Fibroblast of gingiva (primary cell): ENCODE data around the gene KNDC1.

Experiments used
- DNase-seq: peaks from one replicate; pipeline ENCODE4 v3.0.0-alpha.2; 2011; ENCODE audit warnings: low read depth

KNDC1 gene

DNA sequence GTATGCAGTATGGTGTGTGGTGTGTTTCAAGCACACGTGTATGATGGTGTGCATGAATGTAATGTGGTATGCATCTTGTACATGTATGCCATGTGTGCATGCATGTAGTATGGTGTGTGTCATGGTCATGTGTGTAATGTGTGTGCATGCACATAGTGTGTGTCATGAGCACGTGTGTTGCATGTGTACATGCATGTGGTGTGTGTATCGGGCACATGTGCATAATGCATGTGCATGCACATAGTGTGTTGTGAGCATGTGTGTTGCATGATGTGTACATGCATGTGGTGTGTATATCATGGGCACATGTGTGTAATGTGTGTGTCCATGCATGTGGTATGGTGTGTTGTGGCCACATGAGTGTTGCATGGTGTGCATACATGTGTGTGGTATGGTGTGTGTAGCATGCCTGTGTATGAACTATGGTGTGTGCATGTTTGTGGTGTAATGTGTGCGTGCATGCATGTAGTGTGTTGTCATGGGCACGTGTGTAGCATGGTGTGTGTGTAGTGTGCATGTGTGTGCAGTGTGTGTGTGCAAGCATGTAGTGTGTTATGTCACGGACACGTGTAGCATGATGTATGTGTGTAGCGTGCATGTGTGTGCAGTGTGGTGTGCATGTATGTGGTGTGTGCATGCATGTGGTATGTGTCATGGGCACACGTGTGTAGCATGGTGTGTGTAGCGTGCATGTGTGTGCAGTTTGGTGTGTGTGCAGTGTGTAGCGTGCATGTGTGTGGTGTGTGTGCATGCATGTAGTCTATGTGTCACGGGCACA lies 17.6 kb downstream of the KNDC1 start:
- DNase-seq = no peak

- DNase-seq = no peak
Measured at GRCh38 chr10:133178357-133179127, 18.5 kb downstream of the KNDC1 start.

DNA sequence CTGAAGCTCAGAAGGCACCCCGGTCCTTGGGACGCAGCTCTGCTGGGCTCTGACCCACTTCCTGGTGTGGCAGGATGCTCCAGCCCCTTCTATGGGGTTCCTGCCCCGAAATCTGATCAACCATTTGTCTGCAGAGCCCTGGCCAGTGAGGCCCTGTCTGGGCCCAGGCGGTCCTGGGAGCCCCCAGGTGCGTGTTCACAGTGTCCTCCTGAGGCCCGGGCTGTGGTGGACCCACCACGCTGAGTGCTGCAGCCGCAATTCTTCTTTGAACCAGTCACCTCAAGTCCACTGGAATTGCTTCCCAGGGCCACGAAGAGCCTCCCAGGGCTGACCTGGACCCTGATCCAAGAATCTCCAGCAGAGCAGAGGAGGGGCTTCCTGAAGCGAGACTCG lies 19.1 kb downstream of the KNDC1 start:
- no peak for DNase-seq

DNA sequence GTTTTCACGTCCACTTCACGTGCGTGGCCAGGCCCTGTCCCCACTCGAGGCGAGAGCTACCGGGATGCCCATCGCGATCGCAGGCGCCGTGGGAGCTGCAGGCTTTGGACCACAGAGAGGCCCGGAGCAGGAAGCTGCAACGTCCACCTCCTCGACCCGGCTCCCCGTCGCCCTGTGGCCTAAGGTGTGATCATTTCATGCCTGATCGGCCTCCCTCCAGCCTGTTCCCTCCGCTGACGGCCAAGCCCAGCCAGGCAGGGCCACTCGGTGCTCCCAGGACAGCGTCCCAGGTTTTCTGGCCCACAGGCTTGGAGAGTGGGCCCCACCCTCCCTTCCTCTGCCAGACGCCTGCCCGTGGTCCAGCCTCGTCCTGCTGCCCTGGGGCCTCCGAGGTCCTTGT lies 19.6 kb downstream of the KNDC1 start:
- DNase-seq = no peak

DNA sequence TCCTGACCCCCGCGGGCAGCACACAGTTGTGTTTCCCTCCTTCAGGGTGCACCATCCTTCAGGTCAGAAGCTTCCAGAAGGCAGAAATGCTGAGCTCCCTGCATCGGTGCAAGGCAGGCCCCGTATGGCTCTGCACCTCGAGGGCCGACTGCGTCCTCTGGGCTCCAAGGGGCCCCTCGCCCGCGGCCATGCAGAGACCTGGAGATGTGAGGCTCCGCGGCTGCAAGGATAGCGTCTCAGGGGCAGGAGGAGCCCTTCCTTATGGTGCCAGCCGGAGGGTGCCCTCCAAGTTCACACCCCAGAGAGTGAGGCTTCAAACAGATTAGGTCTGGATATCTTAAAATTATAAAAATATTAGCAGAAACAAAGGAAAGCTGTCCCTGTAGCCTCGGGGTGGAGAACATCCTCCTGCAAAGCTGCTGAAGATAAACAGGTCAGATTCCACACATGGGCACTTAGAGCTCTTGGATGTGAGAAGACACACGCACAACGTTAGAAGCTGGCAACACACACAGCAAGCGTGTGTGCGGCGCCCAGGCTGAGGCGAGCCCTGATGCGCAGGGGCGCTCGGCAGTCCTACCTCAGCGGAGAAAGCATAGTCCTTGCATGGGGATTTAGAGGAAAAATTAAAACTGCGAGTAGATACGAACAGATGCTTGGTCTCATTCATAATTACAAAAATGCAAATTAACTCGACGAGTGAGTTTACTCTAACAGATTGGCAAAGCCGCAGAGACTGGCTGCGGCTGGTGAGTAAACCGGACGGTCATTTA lies 20.4 kb downstream of the KNDC1 start:
- no peak for DNase-seq

DNA sequence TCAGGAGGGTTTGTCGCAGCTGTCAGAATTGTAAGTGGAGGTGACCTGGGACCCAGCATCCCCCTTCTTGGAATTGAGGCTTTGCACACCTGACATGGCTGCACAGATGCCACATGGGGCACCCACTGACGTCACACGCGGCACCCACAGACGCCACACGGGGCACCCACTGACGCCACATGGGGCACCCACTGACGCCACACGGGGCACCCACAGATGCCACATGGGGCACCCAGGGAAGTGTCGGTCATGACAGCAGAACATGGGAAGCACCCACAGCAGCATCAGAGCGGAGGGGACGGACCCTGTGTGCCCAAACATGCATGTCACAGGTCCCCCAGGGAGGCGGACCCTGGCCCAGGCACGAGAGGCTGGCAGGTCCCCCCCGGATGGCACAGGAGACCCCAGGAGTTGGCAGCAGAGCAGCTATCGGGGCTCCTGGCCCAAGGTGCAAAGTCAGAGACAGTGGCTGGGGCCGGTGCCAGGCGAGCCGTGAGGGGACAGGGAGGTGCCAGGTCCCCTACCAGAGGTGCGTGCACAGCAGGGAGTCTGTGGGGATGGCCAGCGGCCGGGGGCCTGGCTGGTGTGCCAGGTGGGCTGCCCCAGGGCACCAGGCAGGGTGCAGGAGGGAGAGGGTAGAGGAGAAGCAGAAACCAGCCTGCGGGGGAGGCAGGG lies 21.1 kb downstream of the KNDC1 start:
- DNase-seq = no peak

- no peak for DNase-seq
Measured at GRCh38 chr10:133182190-133182589, 22.2 kb downstream of the KNDC1 start.

GRCh38 chr10:133182791-133183645 lies 23.0 kb downstream of the KNDC1 start:
- DNase-seq = no peak

DNA sequence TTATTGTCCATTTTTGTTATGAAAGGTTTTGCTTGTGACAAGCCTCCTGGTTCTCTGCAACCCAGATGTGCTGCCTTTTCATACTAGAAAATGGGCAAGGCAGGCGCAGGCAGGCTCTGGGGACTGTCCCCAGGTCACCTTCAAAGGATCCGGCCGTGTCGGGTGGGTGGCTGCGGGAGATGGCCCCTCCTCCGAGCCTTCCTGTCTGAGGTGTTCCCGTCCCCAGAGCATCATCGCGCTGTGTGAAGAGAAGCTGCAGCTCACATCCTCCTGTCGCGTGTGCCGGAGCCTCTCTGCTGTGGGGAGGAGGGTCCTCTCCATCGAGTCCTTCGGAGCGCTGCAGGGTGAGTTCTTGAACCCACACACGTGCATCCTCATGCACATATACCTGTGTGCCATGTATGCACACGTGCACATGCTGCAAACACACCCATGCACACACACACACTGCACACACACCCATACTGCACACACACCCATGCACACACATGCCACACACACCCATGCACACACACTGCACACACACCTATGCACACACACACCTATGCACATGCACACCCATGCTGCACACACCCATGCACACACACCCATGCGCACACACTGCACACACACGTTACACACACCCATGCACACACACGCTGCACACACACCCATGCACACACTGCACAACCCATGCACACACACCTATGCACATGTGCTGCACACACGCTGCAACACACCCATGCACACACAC lies 23.8 kb downstream of the KNDC1 start:
- DNase-seq = no peak

DNA sequence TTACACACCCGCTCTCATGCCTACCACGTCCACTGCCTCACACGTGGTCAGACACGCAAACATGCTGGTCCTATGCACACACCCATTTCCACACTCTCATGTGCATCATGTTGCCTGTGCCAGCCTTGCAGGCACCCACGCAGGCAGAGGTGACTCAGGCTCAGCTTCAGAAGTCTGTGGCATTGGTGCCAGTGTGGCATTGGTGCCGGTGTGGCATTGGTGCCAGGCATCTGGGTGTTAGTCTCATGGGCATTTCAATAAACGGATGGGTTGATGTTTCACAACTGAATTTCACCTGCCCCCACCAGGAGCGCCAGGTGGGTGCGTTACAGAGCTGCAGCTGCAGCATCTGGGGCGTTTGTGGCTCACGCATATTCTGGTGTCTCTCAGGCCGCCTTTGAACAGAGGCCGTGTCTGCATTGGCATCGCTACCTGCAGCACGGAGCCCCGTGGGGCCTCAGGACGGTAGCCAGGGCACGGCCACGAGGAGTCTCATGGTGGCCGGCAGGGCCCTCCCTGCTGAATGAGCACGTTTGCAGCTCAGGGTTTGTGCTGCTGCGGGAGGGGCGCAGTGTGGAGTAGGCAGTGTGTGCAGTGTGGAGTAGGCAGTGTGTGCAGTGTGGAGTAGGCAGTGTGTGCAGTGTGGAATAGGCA lies 24.7 kb downstream of the KNDC1 start:
- no peak for DNase-seq

- no peak for DNase-seq
Measured at GRCh38 chr10:133185421-133185820, 25.4 kb downstream of the KNDC1 start.

GRCh38 chr10:133185916-133186315 lies 25.9 kb downstream of the KNDC1 start:
- DNase-seq = no peak

DNA sequence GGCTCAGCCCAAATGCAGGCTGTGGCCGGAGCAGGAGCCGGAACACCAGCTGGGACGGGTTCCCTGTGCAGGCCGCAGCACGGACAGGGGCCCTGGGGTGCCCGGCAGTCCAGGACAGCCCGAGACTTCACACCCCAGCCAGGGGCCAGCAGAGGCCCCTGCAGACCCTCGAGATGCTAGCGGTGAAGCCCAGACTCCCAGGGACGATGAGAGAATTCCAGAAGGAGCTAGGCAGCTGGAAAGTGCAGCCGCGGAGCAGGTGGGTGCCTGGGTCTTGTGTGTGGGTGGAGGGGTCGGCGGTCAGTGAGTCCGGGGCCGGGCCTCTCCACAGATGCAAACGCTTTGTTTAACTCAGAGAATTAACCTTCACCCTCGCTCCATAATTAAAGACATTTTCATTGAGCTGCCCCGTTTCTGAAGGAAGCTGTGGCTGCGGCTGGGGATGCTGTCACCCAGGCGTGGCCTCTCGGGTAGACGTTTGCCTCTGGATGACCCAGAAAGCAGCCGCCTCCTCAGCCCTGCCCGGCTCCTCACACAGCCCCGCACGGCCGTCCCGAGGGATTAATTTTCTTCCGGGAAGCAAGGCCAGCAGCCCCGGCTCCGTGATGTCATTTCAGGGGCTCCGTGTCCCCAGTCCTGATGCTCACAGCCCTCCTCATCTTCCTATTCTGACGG lies 26.5 kb downstream of the KNDC1 start:
- no peak for DNase-seq

- DNase-seq = no peak
Measured at GRCh38 chr10:133187091-133187905, 27.3 kb downstream of the KNDC1 start.

DNA sequence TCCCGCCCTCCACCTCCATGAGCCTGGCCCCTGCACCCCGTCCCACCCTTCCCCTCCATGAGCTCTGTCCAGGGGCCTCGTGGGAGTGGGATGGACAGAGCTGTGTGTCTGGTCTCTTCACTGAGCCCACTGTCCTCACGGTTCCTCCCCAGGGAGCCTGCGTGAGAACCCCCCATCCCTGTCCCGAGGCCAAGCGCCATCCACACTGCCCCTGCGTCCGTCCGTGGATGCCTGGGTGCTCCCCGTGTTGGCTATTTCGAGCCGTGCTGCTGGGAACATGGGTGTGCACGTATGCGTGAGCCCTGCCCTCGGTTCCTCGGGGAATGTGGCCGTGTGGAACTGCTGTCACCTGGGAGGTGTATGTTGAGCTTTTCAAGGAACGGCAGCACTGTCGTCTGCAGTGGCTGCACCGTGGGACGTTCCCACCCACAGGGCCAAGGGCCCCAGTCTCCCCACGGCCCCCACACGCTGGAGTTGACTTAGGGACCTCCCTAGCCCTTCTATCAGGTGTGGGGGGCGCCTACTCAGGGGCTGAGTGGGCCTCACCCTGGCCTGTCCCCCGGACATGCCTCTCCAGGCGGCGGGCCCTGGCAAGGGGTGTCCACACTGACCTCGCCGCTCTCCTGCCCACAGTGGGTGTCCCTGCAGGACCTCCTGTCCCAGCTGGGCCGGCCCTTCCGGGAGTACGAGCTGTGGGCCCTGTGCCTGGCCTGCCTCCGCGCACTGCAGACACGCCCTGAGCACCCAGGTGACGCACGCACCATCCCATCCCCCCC lies 28.1 kb downstream of the KNDC1 start:
- DNase-seq = no peak

- no peak for DNase-seq
Measured at GRCh38 chr10:133189256-133189655, 29.2 kb downstream of the KNDC1 start.

DNA sequence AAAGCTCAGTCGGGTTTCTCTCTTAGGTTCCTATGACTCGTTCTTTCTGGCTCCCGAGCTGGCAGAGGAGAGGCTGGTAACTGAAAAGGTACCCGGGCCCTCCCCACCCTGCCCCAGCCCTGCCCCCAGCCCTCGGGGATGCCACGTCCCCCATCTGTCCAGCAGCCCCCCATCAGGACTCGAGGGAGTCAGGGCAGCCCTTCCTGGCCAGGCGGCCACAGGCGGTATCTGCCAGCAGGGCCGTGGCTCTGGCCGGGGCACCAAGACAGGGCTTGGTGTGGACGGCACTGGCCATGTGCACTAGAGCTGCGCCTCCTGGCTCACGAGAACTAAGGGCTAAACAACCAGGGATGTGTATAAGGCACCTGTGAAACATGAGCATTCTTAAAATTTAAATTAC lies 29.7 kb downstream of the KNDC1 start:
- DNase-seq = no peak

GRCh38 chr10:133190225-133190624 lies 30.2 kb downstream of the KNDC1 start:
- DNase-seq = no peak
